ENCODE measurements around the gene NDUFS6.

The NDUFS6 gene

DNA sequence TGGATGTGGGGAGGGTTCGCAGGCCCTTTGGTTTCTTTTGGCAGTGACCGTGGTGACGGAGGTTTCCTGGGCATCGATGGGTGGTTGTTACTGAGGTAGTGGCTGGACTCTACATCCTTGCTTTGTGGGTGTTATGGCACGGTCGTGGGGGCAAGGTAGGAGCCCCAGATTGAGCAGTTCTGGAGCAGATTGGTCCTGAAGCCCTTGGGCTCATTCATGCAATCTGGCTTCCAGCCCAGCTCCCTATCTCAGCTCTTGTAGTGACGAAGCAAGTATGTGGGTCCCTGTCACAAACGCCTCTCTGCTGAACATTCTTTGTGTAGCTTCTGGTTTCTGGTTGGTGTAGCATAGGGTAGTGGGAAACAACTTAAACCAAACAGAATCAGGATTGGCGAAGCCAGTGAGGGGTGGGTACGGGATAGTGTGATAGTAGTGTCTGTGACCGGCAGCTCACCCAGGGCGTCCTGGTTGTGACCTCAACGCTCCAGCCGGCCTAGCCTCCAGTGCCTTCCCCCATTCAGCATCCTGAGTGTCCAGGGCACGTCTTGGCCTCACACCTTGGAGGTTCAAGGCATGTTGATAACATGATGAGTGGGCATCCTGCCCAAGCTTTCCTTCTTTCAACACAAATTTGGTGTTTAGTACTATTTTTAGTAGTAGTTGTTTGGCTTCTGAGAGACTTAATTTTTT is 2.9 kb downstream of the NDUFS6 start:
- Histone ChIP-seq H3K27me3 (no peaks in the 10 kb centered on the region), H3K27ac (no peak overlapping the region), H3K4me3 (ENCODE audit: low read depth in 1 of 2, low read length in 1 of 2) (no peak overlapping the region), H3K4me1 (ENCODE audit: control insufficient read depth in 1 of 2, insufficient read depth in 1 of 2, low read depth in 1 of 2, low read length in 1 of 2) (peaks cover 19 to 21% of the 10 kb centered on the region in 2 experiments), H3K36me3 (peaks cover 59% of the 10 kb centered on the region), H3K9me3 (no peaks in the 10 kb centered on the region)
- TF ChIP-seq, protein P1, sequence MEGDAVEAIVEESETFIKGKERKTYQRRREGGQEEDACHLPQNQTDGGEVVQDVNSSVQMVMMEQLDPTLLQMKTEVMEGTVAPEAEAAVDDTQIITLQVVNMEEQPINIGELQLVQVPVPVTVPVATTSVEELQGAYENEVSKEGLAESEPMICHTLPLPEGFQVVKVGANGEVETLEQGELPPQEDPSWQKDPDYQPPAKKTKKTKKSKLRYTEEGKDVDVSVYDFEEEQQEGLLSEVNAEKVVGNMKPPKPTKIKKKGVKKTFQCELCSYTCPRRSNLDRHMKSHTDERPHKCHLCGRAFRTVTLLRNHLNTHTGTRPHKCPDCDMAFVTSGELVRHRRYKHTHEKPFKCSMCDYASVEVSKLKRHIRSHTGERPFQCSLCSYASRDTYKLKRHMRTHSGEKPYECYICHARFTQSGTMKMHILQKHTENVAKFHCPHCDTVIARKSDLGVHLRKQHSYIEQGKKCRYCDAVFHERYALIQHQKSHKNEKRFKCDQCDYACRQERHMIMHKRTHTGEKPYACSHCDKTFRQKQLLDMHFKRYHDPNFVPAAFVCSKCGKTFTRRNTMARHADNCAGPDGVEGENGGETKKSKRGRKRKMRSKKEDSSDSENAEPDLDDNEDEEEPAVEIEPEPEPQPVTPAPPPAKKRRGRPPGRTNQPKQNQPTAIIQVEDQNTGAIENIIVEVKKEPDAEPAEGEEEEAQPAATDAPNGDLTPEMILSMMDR (IDR thresholded peaks at IDR 0.05) = no peak

DNA sequence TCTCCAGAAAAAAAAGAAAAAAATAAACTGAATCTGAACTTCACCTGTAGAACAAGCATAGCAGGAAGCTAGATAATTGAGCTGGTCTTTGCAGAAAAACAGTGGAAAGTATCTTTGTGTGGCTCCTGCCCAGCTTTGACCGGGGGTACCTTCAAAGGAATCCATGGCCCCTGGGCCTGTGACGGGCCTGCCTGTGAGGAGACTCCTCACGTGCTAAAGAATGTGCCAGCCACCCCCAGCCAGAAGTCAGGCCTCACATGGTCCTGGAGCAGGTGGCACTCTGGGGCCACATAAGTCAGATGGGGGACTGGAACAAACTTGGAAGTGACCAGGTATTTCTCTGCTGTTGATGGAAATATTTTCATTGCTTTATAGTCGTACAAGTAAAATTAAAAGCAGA is 4.1 kb downstream of the NDUFS6 start:
- H3K36me3 ChIP-seq = peaks cover 71% of the 10 kb centered on the region
- no peak overlapping the region for H3K4me3 ChIP-seq (ENCODE audit: low read depth in 1 of 2, low read length in 1 of 2)
- TF ChIP-seq, protein P1 (IDR thresholded peaks at IDR 0.05) = no peak
- no peaks in the 10 kb centered on the region for H3K9me3 ChIP-seq
- H3K4me1 ChIP-seq (ENCODE audit: control insufficient read depth in 1 of 2, insufficient read depth in 1 of 2, low read depth in 1 of 2, low read length in 1 of 2) = peaks cover 12 to 13% of the 10 kb centered on the region in 2 experiments
- H3K27me3 ChIP-seq = no peaks in the 10 kb centered on the region
- H3K27ac ChIP-seq = no peak overlapping the region

DNA sequence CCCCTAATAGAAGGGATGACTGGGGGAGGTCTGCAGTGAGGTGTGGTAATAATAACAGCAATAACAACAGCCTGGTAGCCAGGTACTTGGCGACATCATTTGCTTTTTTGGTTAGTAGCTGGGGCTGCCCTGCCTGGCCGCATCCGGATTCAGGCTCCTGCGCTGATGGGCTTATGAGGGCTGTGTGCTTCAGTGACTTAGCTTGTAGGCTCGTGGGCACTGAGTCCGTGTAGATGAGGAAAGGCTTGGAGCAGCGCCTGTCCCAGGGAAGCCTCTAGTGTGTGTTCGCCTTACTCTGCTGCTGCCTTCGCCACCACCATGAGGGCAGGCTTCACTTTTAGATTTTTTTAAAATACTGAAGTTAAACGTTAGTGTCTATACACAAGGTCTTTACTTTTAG is 4.5 kb downstream of the NDUFS6 start:
- TF ChIP-seq, protein P1 (IDR thresholded peaks at IDR 0.05) = no peak
- Histone ChIP-seq H3K36me3 (peaks cover 75% of the 10 kb centered on the region), H3K4me1 (ENCODE audit: control insufficient read depth in 1 of 2, insufficient read depth in 1 of 2, low read depth in 1 of 2, low read length in 1 of 2) (peaks cover 8 to 9% of the 10 kb centered on the region in 2 experiments)

DNA sequence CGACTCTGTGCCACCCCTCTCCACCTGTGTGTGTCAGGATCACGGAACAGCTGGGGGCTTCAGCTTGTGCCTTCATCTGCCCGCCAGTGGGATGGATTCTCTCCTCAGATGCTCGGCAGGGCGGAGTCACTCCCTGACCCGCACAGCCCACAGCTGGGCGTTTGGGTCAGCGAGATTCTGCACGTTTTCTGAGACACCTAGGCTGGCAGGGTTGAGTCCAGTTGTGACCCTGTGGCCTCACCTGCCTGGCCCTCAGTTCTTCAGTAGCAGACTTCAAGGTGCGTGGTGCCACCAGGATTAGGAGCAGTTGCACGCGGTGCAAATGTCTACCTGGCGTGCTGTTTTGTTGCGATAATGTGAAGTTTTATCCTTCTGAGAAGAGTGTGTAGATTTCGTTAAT is 5.0 kb downstream of the NDUFS6 start:
- H3K36me3 ChIP-seq = peaks cover 79% of the 10 kb centered on the region
- no peaks in the 10 kb centered on the region for H3K9me3 ChIP-seq
- H3K27ac ChIP-seq = no peak overlapping the region

More for the DNA sequence above, 4.5 kb downstream of the NDUFS6 start:
- Histone ChIP-seq H3K4me3 (ENCODE audit: low read depth in 1 of 2, low read length in 1 of 2) (no peak overlapping the region), H3K27me3 (no peaks in the 10 kb centered on the region), H3K9me3 (no peaks in the 10 kb centered on the region), H3K27ac (no peak overlapping the region)

DNA sequence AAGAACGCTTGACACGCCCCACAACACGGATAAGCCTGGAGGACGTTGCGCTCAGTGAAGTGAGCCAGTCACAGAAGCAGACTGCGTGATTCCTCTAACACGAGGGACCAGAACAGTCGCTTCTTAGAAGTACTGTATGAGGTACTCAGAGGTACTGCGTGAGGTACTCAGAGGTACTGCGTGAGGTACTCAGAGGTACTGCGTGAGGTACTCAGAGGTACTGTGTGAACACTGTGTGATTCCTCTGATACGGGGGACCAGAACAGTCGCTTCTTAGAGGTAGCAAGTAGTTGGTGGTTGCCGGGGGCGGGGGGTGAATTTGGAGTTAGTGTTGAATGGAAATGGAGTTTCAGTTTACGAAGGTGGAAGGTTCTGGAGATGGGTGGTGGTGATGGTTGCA is 5.8 kb downstream of the NDUFS6 start:
- H3K27ac ChIP-seq = no peak overlapping the region
- no peaks in the 10 kb centered on the region for H3K27me3 ChIP-seq
- H3K36me3 ChIP-seq = peaks cover 80% of the 10 kb centered on the region
- H3K4me1 ChIP-seq (ENCODE audit: control insufficient read depth in 1 of 2, insufficient read depth in 1 of 2, low read depth in 1 of 2, low read length in 1 of 2) = peaks cover under 1 to 2% of the 10 kb centered on the region in 2 experiments
- H3K4me3 ChIP-seq (ENCODE audit: low read depth in 1 of 2, low read length in 1 of 2) = no peak overlapping the region
- TF ChIP-seq, protein P1 (IDR thresholded peaks at IDR 0.05) = no peak
- no peaks in the 10 kb centered on the region for H3K9me3 ChIP-seq

More for the DNA sequence above, 5.0 kb downstream of the NDUFS6 start:
- H3K27me3 ChIP-seq = no peaks in the 10 kb centered on the region
- H3K4me1 ChIP-seq (ENCODE audit: control insufficient read depth in 1 of 2, insufficient read depth in 1 of 2, low read depth in 1 of 2, low read length in 1 of 2) = peaks cover 7% of the 10 kb centered on the region in 2 experiments
- H3K4me3 ChIP-seq (ENCODE audit: low read depth in 1 of 2, low read length in 1 of 2) = no peak overlapping the region
- TF ChIP-seq, protein P1 (IDR thresholded peaks at IDR 0.05) = no peak

Measured in neutrophil (primary cell).